ENCODE data around the gene C19orf44.
"Not testable (repeated sequence)": the region's sequence is repeated elsewhere in the genome, so short reads cannot be mapped to it uniquely, and the experiment has no call there.

C19orf44 gene

GRCh38 chr19:16532440-16533234 lies 36.4 kb downstream of the C19orf44 start:
- DNase-seq (ENCODE audit: extremely low read depth in 1 of 2, low read depth in 1 of 2), result no peak

- no peak for DNase-seq (ENCODE audit: extremely low read depth in 1 of 2, low read depth in 1 of 2)
Measured at GRCh38 chr19:16535381-16535780, 39.2 kb downstream of the C19orf44 start.

GRCh38 chr19:16536130-16536529 lies 39.9 kb downstream of the C19orf44 start:
- DNase-seq (ENCODE audit: extremely low read depth in 1 of 2, low read depth in 1 of 2), result no peak

- DNase-seq (ENCODE audit: extremely low read depth in 1 of 2, low read depth in 1 of 2), result no peak
Measured at GRCh38 chr19:16537111-16537510, 40.9 kb downstream of the C19orf44 start.

- DNase-seq (ENCODE audit: extremely low read depth in 1 of 2, low read depth in 1 of 2), result no peak
Measured at GRCh38 chr19:16540948-16541347, 44.8 kb downstream of the C19orf44 start.

GRCh38 chr19:16541526-16542044 lies 45.4 kb downstream of the C19orf44 start:
- no peak for DNase-seq (ENCODE audit: extremely low read depth in 1 of 2, low read depth in 1 of 2)

GRCh38 chr19:16542045-16542909 lies 46.1 kb downstream of the C19orf44 start, which contains the start of gene CHERP:
Gene CHERP, minus strand, starts transcription at chr19:16542437. Its CDS starts 59 bp downstream, at chr19:16542378.
- DNase-seq (ENCODE audit: extremely low read depth in 1 of 2, low read depth in 1 of 2), result peak; percentile 87 to 88

- DNase-seq (ENCODE audit: extremely low read depth in 1 of 2, low read depth in 1 of 2), result no peak
Measured at GRCh38 chr19:16542910-16543472, 46.8 kb downstream of the C19orf44 start.

GRCh38 chr19:16543734-16544133 lies 47.5 kb downstream of the C19orf44 start:
- not testable (repeated sequence) for DNase-seq (ENCODE audit: extremely low read depth in 1 of 2, low read depth in 1 of 2)

GRCh38 chr19:16544473-16545231 lies 48.5 kb downstream of the C19orf44 start:
- no peak for DNase-seq (ENCODE audit: extremely low read depth in 1 of 2, low read depth in 1 of 2)

- DNase-seq (ENCODE audit: extremely low read depth in 1 of 2, low read depth in 1 of 2), result no peak
Measured at GRCh38 chr19:16548956-16549355, 52.8 kb downstream of the C19orf44 start.

- not testable (repeated sequence) for DNase-seq (ENCODE audit: extremely low read depth in 1 of 2, low read depth in 1 of 2)
Measured at GRCh38 chr19:16551902-16552301, 55.7 kb downstream of the C19orf44 start.

GRCh38 chr19:16554776-16555175 lies 58.6 kb downstream of the C19orf44 start:
- DNase-seq (ENCODE audit: extremely low read depth in 1 of 2, low read depth in 1 of 2), result no peak

GRCh38 chr19:16559780-16560276 lies 63.6 kb downstream of the C19orf44 start:
- no peak for DNase-seq (ENCODE audit: extremely low read depth in 1 of 2, low read depth in 1 of 2)

- DNase-seq (ENCODE audit: extremely low read depth in 1 of 2, low read depth in 1 of 2), result no peak
Measured at GRCh38 chr19:16561382-16561781, 65.2 kb downstream of the C19orf44 start.

- no peak for DNase-seq (ENCODE audit: extremely low read depth in 1 of 2, low read depth in 1 of 2)
Measured at GRCh38 chr19:16562608-16563025, 66.4 kb downstream of the C19orf44 start.

- DNase-seq (ENCODE audit: extremely low read depth in 1 of 2, low read depth in 1 of 2), result no peak
Measured at GRCh38 chr19:16564842-16565241, 68.6 kb downstream of the C19orf44 start.

- DNase-seq (ENCODE audit: extremely low read depth in 1 of 2, low read depth in 1 of 2), result peak in 1 of 2 donors; percentile 61
Measured at GRCh38 chr19:16566161-16566560, 70.0 kb downstream of the C19orf44 start.

GRCh38 chr19:16566702-16567101 lies 70.5 kb downstream of the C19orf44 start:
- no peak for DNase-seq (ENCODE audit: extremely low read depth in 1 of 2, low read depth in 1 of 2)

- no peak for DNase-seq (ENCODE audit: extremely low read depth in 1 of 2, low read depth in 1 of 2)
Measured at GRCh38 chr19:16569609-16570320, 73.6 kb downstream of the C19orf44 start.

All from stimulated activated CD8-positive, alpha-beta memory T cell treated with anti-CD3 and anti-CD28 coated beads, Interleukin-7, amount 100 ng/mL, for 48 hours (primary cell).